Left cardiac atrium (tissue), 4 donors: ENCODE results near the gene LEP. TPM values are rescaled to one million over a fixed set of nuclear protein-coding genes. Genes with fewer than 3 reads are reported as not detected.
A peak's percentile ranks its signal among the peaks of the same experiment; 100 is the strongest.

ENCODE experiments used
- ATAC-seq, 2 donors: fragments of 200-7000 bp; cut with Tn5 transposase; one replicate each; pipeline ENCODE4 v1.9.1; 2020; ENCODE audit warnings: mild to moderate bottlenecking in 2 of 2, moderate library complexity in 2 of 2
- DNase-seq: peaks from one replicate; pipeline ENCODE4 v3.0.0-alpha.2; 2020
- intact Hi-C, 2 donors: fragments of 100-400 bp; cut with DNase I; formaldehyde crosslinking; loops; one replicate each; pipeline versions ENCODE4 v1.14.1 to v1.15.1; 2022 to 2023
- total RNA-seq, 2 donors: library from RNA; stranded (reverse); fragmentation: NEBNext Ultra II Directional; extraction: Animal tissue kit (Norgen Biotek cat#: 25700); gene quantifications; one replicate each; pipeline ENCODE4 v1.2.1, GENCODE V29; 2021
- donor health status: DM: no; HTN: yes; CAD: no.
- donor health status: DM: no; HTN: yes; CAD: no; lungs with severe emphysema.
- donor health status: DM: yes; HTN: yes; CAD: no.
- donor health status: Dilated cardiomyopathy.

Gene LEP
- total RNA-seq, 2 donors from 2014 or later: 25.6 to 37.1 TPM

DNA sequence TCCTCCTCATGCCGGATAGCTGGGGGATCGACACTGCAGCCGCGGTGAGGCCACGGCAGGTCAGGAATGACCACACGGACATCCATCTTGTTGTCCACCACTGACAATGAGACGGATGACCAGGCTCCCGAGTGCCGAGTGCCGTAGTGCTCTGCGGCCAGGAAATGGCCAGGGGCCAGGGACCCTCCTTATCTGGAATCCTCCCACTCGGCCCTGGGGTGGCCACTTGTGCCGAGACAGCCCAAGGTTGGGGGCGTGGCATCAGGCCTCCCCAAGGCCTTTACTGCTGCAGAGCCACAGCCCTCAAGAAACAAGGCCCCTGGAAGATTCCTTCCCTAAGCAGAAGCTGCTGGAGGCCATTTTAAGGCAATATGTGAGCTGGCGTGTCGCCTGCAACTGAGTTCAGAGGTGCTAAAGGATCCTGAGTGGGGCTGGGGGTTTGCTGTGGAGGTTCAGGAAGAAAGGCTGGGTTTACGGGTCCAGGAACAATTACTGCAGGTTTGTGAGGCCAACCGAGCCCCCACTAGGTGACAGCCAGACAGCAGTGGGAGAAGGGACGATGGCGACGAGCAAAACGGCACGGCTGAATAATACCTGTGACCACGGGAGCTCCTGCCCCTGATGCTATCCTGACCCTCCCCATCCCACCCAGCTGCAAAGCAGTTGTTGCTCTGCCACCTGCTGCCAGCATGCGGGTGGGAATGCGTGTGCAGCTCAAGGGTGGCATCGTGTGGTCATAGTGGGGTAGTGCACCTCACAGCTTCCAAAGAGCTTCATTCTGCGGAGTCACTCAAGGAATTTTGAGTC, 31.6 kb upstream of the LEP start:
- ATAC-seq (peak; percentile 88 to 89), DNase-seq (peak; percentile 64)
- intact Hi-C loops: loop anchor here (2.0 to 10.0 kb wide), 6 partner anchors 72 to 655 kb away; no protein-coding TSS in a partner anchor

DNA sequence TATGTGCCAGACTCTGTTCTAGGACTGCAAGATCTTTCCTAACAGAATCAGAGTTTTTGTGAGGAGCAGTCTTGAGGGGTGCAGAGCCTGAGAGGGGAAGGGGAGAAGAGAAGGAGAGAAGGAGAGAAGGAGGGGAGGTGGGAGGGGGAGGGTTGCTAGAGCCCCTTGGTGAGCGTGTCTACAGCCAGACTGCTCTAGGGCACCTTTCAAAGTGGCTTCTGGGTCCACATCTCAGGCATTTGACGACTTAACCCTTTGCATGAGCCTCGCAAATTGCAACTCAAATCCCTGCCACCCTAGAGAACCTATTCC, 31.1 kb upstream of the LEP start:
- no peak for DNase-seq
- ATAC-seq: no peak
- intact Hi-C loops: no loop called here

DNA sequence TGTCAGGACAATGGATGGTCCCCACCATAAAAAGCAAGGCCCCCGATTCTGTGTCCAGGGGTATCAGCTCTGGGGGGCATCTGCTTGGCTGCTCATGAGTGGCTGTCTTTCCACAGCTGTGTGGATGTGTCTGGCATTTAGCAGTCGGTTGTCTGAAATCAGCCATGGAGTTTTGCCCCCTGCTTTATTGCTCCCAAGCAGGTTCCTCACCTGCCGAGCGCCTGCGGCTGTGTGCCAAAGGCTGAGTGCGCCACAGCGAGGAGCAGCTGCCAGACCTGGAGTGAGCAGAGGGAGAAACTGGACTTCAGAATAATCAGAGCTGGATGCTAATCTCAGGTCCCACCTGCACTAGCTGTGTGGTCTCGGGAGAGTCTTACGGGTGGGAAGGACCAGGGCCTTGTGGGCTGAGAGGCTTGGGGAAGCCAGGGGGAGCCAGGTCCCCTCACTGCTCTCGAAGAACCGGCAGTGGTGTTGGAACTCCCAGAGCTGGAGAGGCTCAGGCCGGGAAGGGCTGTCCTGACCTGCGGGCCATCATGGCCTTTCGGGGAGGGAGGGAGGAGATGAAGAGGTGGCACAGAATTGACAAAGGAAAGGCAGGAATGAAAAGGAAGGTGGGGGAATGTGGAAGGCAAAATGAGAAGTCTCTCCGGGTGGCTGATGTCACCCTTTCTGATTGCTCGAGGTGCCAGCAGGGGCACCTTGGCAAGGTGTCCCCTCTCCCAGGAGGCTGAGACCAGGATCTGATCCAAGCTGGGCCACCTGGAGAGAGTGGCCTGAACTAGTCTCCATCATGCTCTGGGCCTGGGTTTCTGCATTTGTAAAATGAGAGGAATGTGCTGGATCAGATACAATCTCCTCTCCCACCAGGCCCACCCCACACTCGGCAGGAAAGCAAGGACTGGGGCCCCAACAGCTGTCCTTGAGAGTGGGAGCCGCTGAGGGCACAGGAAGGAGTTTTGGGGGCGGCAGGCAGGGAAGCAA, 30.2 kb upstream of the LEP start:
- intact Hi-C loops: no loop called here
- DNase-seq (no peak), ATAC-seq (no peak)

DNA sequence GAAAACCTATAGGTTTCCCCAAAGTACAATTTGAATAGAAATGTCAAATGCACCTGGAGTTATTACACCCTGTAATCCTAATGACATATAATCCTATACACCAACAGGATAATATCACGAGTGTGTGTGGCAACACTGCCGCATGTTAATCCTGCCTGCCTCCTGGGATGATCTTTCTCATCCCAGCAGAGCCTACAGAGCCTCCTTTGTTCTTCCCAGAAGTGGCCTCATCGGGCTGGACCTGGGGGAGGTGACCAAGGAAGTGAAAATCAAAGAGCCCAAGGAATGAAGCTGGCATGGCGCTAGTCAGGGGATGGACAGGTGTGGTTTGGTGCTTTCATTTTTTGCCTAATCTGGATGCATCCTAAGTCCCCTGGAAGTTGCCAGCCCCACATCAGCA, 29.5 kb upstream of the LEP start:
- DNase-seq: no peak
- intact Hi-C loops: no loop called here

DNA sequence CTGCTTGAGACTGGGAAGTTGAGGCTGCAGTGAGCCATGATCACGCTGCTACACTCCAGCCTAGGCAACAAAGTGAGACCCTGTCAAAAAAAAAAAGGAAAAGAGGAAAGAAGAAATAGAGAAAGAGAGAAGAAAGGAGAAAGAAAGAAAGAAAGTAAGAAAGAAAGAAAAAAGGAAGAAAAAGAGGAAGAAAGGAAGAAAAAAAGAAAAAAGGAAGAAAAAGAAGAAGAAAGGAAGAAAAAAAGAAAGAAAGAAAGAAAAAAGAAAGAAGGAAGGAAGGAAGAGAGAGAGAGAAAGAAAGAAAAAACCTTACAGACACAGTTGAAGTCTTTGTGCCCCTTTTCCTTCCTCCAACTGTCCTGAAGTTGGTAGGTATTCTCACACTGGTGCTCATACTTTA, 26.6 kb upstream of the LEP start:
- intact Hi-C loops: no loop called here
- ATAC-seq (no peak), DNase-seq (no peak)

More for the DNA sequence above, 29.5 kb upstream of the LEP start:
- no peak for ATAC-seq

DNA sequence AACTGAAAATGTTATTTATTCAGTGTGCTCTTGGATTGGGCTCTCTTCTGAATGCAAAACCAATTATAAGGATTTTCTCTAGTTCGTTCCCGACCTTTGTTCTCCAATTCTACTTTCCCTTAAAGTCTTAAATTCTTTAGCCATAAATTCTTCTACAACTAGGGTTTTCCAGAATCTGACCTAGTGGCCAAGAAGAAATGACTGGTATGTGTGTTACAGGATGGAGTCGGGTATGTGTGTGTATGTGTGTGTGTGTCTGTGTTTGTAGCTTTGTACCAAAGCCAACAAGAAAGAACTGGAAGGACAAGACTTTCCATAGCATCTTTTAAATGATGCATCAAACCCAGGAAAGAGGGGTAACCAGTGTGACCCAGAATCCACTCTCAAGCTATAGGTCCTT, 25.8 kb upstream of the LEP start:
- no peak for ATAC-seq
- intact Hi-C loops: no loop called here

DNA sequence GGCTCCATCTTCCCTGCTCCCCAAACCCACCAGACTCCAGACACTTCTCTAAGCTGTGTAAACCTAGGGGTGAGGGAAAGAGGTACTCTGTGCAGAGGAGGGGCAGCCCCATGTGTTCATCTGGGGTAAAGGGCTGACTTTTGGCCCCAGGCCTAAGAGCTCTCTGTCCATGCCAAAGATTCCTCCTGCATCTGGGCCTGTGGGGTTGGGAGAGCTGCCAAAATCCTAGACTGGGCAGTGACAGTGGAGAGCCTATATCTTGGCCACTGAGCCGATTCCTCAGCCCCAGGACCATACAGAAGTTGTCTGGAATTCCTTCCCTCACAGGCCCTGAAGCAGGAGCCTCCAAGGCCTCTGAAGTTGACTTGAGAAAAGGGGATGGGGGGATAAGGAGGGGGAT, 25.3 kb upstream of the LEP start:
- ATAC-seq: peak in 1 of 2 donors; percentile 47
- no peak for DNase-seq

More for the DNA sequence above, 25.8 kb upstream of the LEP start:
- DNase-seq: no peak

DNA sequence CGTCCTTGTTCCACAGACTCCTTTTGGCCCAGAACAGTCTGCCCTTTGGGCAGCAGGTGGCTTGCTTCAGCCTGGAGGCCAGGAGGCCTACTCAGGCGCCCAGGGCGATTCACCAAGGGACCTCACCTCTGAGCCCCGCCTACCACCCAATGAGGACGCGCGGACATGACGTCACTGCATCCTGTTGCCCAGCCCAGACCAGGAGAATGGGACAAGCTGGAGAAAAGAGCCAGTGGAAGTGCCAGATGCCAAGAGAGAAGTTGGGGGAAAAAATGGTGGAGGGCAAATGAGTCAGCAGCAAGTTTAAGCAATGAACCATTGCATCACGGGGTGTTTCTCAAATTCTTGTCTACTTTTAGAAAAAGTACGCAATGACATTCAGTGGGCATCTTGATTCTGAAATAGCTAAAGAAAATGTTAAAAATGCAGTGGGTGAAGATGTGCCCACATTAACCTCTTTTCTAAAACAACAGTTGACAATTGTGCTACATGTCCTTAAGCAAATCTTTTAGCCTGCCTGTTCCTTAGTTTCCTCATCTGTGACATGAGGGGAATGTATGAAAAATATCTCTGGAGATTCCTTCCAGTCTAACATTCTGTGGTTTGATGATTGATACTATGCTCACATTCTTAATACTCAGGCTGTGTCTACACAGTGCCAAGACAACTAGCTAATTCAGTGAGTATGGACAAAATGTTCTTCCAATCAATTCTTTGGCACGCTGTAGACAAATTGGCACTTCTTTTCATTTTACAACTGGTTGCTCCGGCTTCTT, 23.9 kb upstream of the LEP start:
- intact Hi-C loops: no loop called here
- ATAC-seq: peak in 1 of 2 donors; percentile 70
- peak; percentile 42 for DNase-seq

More for the DNA sequence above, 25.3 kb upstream of the LEP start:
- intact Hi-C loops: no loop called here

DNA sequence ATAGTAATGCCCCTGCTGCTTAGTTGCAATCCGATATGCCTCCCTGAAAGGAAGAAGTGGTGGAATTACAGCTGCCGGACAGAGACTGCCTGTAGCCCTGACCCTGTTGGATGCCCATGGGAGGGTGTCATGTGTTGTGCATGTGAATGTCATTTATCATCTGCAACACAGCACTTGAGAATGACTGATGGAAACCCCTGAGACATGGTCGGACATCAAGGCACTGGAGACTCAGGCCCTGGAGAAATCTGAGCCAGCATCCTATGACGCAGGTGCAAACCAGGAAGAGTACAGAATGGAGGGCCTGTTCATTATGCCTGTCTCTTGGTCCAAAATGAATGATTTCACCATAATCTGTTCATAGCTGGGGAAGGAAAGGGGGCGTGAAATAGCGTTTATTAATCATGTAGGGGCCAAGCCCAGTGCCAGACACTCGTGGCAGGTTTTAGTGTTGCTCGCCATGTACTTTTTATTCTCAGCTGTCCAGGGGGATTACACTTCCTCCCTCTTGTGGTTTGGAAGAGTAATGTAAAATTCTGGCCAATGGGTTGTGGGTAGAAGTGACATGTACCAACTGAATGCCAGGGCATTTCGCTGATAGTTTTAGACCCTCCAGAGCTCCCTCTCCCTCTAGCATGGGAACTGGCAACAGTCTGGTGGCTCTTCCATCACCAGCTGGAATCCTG, 23.0 kb upstream of the LEP start:
- intact Hi-C loops: no loop called here
- DNase-seq (no peak), ATAC-seq (peak in 1 of 2 donors; percentile 36)

DNA sequence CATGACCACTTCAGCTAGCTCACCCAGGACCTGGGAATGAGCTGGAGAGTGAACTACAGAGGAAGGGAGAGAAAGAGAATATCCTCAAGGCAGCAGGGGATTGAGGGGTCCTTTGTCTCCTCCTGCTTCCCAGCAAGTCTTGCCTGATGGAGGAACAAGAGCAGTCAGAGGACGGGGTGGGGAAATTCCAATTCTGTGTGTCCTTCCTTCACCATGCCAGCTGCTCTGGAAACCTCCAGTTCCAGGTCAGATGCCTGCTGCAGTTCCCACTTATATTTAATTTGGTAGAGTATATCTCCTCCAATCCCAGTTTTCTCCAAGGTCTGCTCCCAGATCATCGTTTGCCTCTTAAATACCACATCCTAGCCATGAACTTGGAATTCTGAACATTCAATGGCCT, 21.4 kb upstream of the LEP start:
- intact Hi-C loops: no loop called here
- DNase-seq (no peak), ATAC-seq (no peak)

DNA sequence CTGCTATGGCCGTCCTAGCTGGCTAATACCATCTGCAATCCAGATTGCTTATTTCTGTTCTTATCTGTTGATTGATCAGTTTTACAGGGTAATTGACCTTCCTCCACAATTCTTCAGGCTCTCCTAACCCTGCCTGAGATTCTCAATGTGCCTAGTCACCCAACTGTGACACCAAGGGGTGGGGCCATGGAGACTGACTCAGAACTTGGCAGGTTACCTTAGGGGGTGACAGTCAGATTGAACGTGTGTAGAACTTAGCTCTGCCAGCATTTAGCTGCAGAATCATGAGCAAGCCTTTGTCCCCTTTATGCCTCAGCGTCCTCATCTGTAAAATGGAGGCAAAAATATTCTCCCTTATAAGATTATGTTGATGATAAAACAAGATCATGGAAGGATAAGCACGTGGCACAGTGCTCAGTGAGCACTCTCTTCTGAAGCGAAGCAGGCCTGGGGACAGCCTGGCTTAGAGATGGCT, 19.1 kb upstream of the LEP start:
- intact Hi-C loops: no loop called here

DNA sequence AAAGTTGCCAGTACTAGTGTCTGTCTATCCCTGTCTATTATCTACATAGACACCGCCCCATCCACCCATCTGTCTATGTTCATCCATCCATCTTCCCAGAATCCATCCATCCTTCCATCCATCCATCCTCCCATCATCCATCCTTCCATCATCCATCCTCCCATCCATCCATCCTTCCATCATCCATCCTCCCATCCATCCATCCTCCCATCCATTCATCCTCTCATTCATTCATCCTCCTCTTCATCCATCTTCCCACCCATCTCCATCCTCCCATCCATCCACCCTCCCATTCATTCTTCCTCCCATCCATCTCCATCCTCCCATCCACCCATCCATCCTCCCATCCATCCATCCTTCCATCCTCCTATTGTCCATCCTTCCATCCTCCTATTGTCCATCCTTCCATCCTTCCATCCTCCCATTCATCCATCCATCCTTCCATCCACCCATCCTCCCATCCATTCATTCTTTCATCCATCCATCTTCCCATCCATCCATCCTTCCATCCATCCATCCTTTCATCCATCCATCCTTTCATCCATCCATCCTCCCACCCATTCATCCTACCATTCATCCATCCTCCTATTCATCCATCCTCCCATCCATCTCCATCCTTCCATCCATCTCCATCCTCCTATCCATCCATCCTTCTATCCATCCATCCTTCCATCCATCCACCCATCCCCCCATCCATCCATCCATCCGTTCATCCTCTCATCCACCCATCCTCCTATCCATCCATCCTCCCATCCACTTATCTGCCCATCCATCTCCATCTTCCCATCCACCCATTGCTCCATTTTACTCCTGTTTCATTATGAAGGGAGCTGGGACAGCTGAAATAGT, 14.7 kb upstream of the LEP start:
- ATAC-seq: no peak
- no peak for DNase-seq
- intact Hi-C loops: no loop called here

More for the DNA sequence above, 19.1 kb upstream of the LEP start:
- ATAC-seq: no peak
- DNase-seq: no peak

DNA sequence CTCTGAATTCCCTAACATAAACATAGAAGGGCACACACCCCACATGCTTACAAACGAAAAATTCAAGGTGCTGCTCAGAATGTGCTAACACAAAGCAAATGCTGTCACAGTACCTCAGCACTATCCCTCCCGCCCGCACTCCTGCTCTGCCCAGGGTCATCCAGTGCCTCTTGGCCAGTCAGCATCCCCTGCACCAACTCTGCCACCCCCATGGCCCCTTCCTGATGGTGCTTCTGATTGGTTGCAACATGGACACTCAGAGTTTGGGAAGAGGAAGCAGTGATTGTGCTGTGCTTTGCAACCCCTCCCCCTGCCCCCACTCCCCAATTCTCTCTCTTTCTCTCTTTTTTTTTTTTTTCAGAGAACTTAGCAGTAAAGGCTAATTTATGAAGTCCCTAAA, 13.8 kb upstream of the LEP start:
- ATAC-seq (no peak), DNase-seq (no peak)
- intact Hi-C loops: no loop called here

DNA sequence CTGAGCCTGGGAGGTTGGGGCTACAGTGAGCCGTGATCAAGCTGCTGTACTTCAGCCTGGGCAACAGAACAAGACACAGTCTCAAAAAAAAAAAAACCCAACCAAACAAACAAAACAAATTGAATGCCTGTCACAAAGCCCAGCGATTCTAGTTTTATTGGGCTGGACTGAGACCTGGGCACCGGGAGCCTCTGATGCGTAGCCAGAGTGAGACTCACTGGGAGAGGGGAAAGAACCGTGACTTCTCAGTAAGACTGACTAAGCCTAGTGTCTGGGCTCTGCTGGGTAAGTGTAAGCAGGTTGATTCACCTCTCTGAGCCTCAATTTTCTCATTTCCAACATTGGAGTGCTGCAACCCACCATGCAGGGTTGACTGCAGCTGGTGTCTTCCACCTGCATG, 10.1 kb upstream of the LEP start:
- ATAC-seq (no peak), DNase-seq (no peak)
- intact Hi-C loops: no loop called here

DNA sequence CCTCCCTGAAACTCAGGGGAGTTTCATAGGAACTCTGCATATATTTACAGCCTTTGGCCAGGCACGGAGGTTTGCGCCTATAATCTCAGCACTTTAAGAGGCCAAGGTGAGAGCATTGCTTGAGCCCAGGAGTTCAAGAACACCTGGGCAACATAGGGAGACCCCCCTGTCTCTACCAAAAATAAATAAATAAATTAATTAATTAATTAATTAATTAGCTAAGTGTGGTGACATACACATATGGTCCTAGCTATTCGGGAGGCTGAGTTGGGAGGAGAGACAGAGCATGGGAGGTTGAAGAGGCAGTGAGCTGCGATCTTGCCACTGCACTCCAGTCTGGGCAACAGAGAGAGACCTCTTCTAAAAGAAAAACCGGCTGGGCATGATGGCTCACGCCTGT, 9.4 kb upstream of the LEP start:
- DNase-seq (no peak), ATAC-seq (no peak)
- intact Hi-C loops: no loop called here

DNA sequence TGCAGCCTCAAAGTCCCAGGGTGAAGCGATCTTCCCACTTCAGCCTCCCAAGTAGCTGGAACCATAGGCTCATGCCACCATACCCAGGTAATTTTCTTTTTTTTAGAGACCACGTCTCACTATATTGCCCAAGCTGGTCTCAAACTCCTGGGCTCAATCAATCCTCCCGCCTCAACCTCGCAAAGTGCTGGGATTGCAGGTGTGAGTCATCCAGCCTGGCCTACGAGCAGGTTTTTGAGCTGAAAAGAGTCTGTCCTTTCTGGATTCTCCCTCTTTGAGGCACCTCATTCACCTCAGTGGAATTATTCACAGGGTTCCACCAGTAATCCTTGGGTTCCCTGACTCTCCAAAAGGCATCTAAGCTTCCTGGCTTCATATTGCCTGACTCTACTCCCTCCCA, 7.6 kb upstream of the LEP start:
- intact Hi-C loops: no loop called here
- DNase-seq (no peak), ATAC-seq (no peak)

DNA sequence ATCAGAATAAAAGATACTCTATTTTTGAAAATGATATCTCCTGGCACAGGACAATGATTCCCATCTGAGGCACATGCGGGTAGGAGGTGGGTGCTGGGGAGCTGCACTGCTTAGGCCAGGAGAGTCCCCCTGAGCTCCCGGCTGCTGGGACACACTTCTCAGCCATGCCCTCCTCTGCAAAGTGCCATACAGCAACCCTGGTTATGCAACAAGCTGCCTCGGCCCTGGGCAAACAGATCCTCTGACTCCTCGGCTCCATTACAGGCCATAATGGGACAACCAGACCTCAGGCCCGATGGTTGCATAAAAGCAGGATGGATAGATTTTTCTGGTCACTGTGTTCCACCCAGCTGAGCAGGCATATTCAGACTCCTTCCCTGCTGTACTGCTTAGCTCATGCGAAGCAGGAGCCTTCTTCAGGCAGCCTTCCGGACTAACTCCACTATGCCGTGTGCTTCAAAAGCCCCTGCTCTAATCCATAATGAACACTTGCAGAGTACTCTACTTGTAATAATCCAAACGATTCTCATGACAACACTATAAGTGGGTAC, 6.5 kb upstream of the LEP start:
- intact Hi-C loops: no loop called here
- DNase-seq: no peak

DNA sequence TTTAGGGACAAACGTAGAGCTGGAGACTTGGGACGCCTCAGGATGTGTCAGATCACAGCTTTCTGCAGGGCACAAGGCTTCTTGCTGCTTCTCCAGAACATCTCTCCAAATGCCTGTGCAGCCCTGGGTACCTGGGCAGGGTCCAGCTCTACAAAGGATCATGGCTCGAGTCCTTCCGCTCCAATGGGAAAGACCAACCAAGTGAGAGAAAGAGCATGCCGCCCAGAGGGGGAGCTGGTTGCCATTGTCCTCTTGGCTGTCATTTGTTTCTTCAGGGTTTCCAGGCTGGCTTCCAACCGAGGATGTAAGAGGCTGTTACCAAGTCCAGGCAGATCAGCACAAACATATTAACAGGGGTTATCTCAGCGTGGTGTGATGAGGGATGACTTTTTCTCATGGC, 5.6 kb upstream of the LEP start:
- DNase-seq (no peak), ATAC-seq (peak in 1 of 2 donors; percentile 63)
- intact Hi-C loops: no loop called here

More for the DNA sequence above, 6.5 kb upstream of the LEP start:
- ATAC-seq: no peak
